Spinal cord (tissue), 10 donors: ENCODE measurements around the gene CEP350. TPM values are rescaled to one million over a fixed set of nuclear protein-coding genes. Genes with fewer than 3 reads are reported as not detected.

Experiments
- DNase-seq, 6 donors: peaks; one replicate each; pipeline versions ENCODE4 v3.0.0 to v3.0.0-alpha.2; 2013 to 2015; ENCODE audit warnings: low spot score in 6 of 6, low read depth in 4 of 6
- H3K27ac ChIP-seq: one replicate; pipeline ENCODE4 v1.5.1; 2013; ENCODE audit warnings: low read depth, low read length, control low read depth
- H3K27me3 ChIP-seq: one replicate; pipeline ENCODE4 v1.6.1; 2013; ENCODE audit warnings: low read length; ENCODE audit not compliant: control insufficient read depth, insufficient read depth
- H3K36me3 ChIP-seq: one replicate; pipeline ENCODE4 v1.6.1; 2013; ENCODE audit warnings: low read length; ENCODE audit not compliant: control insufficient read depth, insufficient read depth
- H3K4me1 ChIP-seq: one replicate; pipeline ENCODE4 v1.6.1; 2013; ENCODE audit warnings: low read length; ENCODE audit not compliant: control insufficient read depth, insufficient read depth
- H3K4me3 ChIP-seq: one replicate; pipeline ENCODE4 v1.5.1; 2013; ENCODE audit warnings: low read depth, low read length, control low read depth
- H3K9me3 ChIP-seq: one replicate; pipeline ENCODE4 v1.6.1; 2013; ENCODE audit warnings: low read length; ENCODE audit not compliant: control insufficient read depth, insufficient read depth
- WGBS: methylation state at CpG from one replicate; pipeline ENCODE4 v1.1.5; 2013; ENCODE audit warnings: missing lambda C conversion rate; ENCODE audit not compliant: insufficient coverage; 5-methylcytosine and 5-hydroxymethylcytosine counted together
- polyA plus RNA-seq, 2 donors: library from polyadenylated mRNA; unstranded; fragments of 120-200 nt; gene quantifications; one replicate each; pipeline ENCODE4 v1.2.1, GENCODE V29; 2013; ENCODE audit not compliant: insufficient read length in 2 of 2
- total RNA-seq, 2 donors: library from RNA; depleted of rRNA in 1 of 2; stranded (reverse); fragments of 120-200 nt in 1 of 2; fragments of >200 nt in 1 of 2; gene quantifications; one replicate each; pipeline versions ENCODE4 v1.2.3 to v1.2.4, GENCODE V29; 2013 to 2014
- donor health status: healthy.

CEP350 gene
- total and polyA plus RNA-seq, 4 donors: 16.8 to 98.3 (median 47.2) TPM

- Histone ChIP-seq H3K27me3 (no peaks in the 10 kb centered on the region), H3K36me3 (peaks cover 11% of the 10 kb centered on the region), H3K4me1 (no peaks in the 10 kb centered on the region), H3K27ac (no peak overlapping the region), H3K4me3 (no peak overlapping the region), H3K9me3 (no peaks in the 10 kb centered on the region)
- WGBS: 100% methylated on average over 1 of the region's 2 CpGs
- DNase-seq: no peak
Measured at GRCh38 chr1:180027949-180028445, 73.4 kb downstream of the CEP350 start.

DNA sequence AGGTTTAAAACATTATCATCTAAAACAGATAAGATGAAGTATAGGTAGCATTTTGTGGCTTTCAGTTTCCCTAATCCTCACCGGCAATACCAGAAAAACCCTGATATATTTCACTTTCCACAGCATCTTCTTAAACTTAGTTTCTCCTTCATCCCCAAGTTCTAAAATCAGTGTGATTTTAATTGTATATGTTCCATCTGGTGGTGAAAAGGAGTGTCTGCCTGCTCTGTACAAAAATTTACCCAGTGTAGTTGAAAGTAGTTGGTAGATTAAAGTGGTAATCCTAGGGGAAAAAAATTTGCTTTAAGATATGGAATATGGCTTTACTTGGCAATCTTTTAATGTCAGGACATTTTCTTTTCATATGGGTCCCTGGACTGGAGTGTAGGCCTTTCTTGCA, 74.3 kb downstream of the CEP350 start:
- H3K9me3 ChIP-seq: no peaks in the 10 kb centered on the region
- H3K27me3 ChIP-seq: no peaks in the 10 kb centered on the region
- no peak overlapping the region for H3K4me3 ChIP-seq
- H3K4me1 ChIP-seq: no peaks in the 10 kb centered on the region
- H3K36me3 ChIP-seq: peaks cover 11% of the 10 kb centered on the region
- WGBS: no CpG with 5 or more reads among the region's 1 CpG
- DNase-seq: peak in 1 of 6 donors; percentile 9
- H3K27ac ChIP-seq: no peak overlapping the region

DNA sequence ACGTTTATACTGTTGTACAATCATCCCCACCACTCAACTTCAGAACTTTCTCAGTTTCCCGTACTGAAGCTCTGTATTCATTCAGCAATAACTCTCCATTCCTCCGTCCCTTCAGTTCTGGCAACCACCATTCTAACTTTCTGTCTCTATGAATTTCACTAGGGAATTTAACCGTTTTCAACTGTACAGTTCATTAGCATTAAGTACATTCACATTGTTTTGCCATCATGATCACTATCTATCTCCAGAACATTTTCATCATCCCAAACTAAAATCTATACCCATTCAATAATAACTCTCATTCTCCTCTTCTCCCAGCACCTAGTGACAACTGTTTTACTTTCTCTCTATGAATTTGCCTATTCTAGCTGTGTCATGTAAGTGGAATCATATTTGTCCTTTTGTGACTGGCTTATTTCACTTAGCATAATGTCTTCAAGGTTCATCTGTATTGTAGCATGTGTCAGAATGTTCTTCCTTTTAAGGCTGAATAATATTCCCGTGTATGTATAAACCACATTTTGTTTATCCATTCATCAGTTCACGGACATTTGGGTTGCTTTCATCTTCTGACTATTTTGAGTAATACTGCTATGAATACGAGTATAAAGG, 75.0 kb downstream of the CEP350 start:
- Histone ChIP-seq H3K9me3 (no peaks in the 10 kb centered on the region), H3K4me1 (no peaks in the 10 kb centered on the region), H3K27me3 (no peaks in the 10 kb centered on the region), H3K36me3 (peaks cover 16% of the 10 kb centered on the region), H3K27ac (no peak overlapping the region), H3K4me3 (no peak overlapping the region)
- no peak for DNase-seq
- WGBS: 39% methylated on average over 3 of the region's 7 CpGs

GRCh38 chr1:180031664-180032063, 77.1 kb downstream of the CEP350 start:
- no peaks in the 10 kb centered on the region for H3K27me3 ChIP-seq
- H3K9me3 ChIP-seq: no peaks in the 10 kb centered on the region
- 20% methylated on average over 1 of the region's 1 CpG for WGBS
- H3K4me1 ChIP-seq: no peaks in the 10 kb centered on the region
- no peak overlapping the region for H3K4me3 ChIP-seq
- no peak overlapping the region for H3K27ac ChIP-seq
- no peak for DNase-seq
- H3K36me3 ChIP-seq: peaks cover 10% of the 10 kb centered on the region

DNA sequence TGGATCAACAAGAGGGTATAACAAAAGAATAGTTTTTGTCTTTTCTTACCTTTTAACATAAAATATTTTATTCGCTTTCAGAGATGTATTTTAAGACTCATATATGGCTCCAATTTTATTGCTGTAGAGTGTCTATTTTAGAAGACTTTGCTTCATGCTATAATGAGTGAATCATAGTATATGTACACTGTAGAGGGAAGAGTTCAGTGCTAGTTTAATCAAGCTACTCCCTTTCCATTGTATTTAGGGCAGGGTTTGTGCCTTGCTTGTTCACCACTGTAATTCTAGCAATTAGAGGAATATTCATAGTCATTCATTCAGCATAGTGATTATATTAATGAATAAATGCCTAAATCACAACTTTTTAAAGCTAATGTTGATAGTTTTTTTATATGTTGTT, 78.8 kb downstream of the CEP350 start:
- no peak overlapping the region for H3K27ac ChIP-seq
- no peaks in the 10 kb centered on the region for H3K9me3 ChIP-seq
- DNase-seq: no peak
- no peak overlapping the region for H3K4me3 ChIP-seq
- no CpG with 5 or more reads among the region's 1 CpG for whole genome bisulfite sequencing
- H3K4me1 ChIP-seq: no peaks in the 10 kb centered on the region
- peaks cover 11% of the 10 kb centered on the region for H3K36me3 ChIP-seq
- no peaks in the 10 kb centered on the region for H3K27me3 ChIP-seq

- no CpG with 5 or more reads among the region's 3 CpGs for WGBS
- H3K36me3 ChIP-seq: peaks cover 9% of the 10 kb centered on the region
- H3K27ac ChIP-seq: no peak overlapping the region
- H3K4me3 ChIP-seq: no peak overlapping the region
- DNase-seq: no peak
- H3K27me3 ChIP-seq: no peaks in the 10 kb centered on the region
- no peaks in the 10 kb centered on the region for H3K4me1 ChIP-seq
- H3K9me3 ChIP-seq: no peaks in the 10 kb centered on the region
Measured at GRCh38 chr1:180040034-180040433, 85.4 kb downstream of the CEP350 start.

DNA sequence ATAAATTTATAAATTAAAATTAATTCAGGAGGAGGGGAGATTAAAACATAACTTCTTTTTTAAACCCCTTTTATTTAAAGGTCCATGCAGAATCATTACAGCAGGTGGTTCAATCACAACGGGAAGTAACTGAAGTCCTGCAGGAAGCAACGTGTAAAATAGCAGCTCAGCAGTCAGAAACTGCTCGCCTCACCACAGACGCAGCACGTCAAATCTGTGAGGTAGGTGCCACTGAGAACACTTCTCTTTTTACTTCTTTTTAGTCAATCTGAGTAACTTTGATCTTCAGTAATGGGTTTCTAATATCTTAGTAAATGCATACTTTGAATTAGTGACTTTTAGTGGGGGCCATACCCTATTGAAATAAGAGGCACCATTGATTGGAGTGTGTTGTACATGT, 87.0 kb downstream of the CEP350 start:
- no peak overlapping the region for H3K4me3 ChIP-seq
- H3K27ac ChIP-seq: no peak overlapping the region
- no peaks in the 10 kb centered on the region for H3K27me3 ChIP-seq
- no peaks in the 10 kb centered on the region for H3K9me3 ChIP-seq
- no peak for DNase-seq
- no CpG with 5 or more reads among the region's 5 CpGs for WGBS
- no peaks in the 10 kb centered on the region for H3K4me1 ChIP-seq
- peaks cover 10% of the 10 kb centered on the region for H3K36me3 ChIP-seq

GRCh38 chr1:180042988-180043622, 88.5 kb downstream of the CEP350 start:
- no peaks in the 10 kb centered on the region for H3K4me1 ChIP-seq
- H3K4me3 ChIP-seq: no peak overlapping the region
- peaks cover 10% of the 10 kb centered on the region for H3K36me3 ChIP-seq
- H3K9me3 ChIP-seq: no peaks in the 10 kb centered on the region
- H3K27me3 ChIP-seq: no peaks in the 10 kb centered on the region
- DNase-seq: no peak
- no CpG with 5 or more reads among the region's 3 CpGs for WGBS
- no peak overlapping the region for H3K27ac ChIP-seq

GRCh38 chr1:180043785-180044184, 89.2 kb downstream of the CEP350 start:
- peaks cover 14% of the 10 kb centered on the region for H3K36me3 ChIP-seq
- H3K4me1 ChIP-seq: no peaks in the 10 kb centered on the region
- no peak for DNase-seq
- no peaks in the 10 kb centered on the region for H3K9me3 ChIP-seq
- no peak overlapping the region for H3K27ac ChIP-seq
- H3K27me3 ChIP-seq: no peaks in the 10 kb centered on the region
- no peak overlapping the region for H3K4me3 ChIP-seq

- WGBS: no CpG with 5 or more reads among the region's 1 CpG
- no peaks in the 10 kb centered on the region for H3K4me1 ChIP-seq
- H3K27ac ChIP-seq: no peak overlapping the region
- no peaks in the 10 kb centered on the region for H3K27me3 ChIP-seq
- no peak for DNase-seq
- H3K4me3 ChIP-seq: no peak overlapping the region
- H3K36me3 ChIP-seq: peaks cover 27% of the 10 kb centered on the region
- H3K9me3 ChIP-seq: no peaks in the 10 kb centered on the region
Measured at GRCh38 chr1:180046674-180047073, 92.1 kb downstream of the CEP350 start.
